SK-N-MC (cell line): ENCODE results near the gene KRT71.

Experiments used
- EZH2 ChIP-seq: fragments of 200-600 bp; sonication (generic); IDR thresholded peaks from one replicate; pipeline ENCODE4 v1.6.1; 2017; ENCODE audit warnings: antibody characterized with exemption
- FOXP2 ChIP-seq: optimal IDR thresholded peaks from 2 replicates; pipeline ENCODE3; 2011; ENCODE audit warnings: mild to moderate bottlenecking, moderate library complexity; ENCODE audit not compliant: insufficient read depth; ENCODE audit errors: extremely low read length, control extremely low read depth

GRCh38 chr12:52564582-52564981 is 11.6 kb upstream of the KRT71 start:
- no peak for TF ChIP-seq FOXP2
- no peak for TF ChIP-seq EZH2
